GM21723 (cell line): ENCODE data around the gene RRAD.
A peak's percentile ranks its signal among the peaks of the same experiment; 100 is the strongest.
"Not testable (repeated sequence)": the region's sequence is repeated elsewhere in the genome, so short reads cannot be mapped to it uniquely, and the experiment has no call there.

Experiments
- ATAC-seq: cut with Tn5 transposase; IDR thresholded peaks from one replicate; pipeline ENCODE4 v1.9.1; 2021; ENCODE audit warnings: mild to moderate bottlenecking, moderate library complexity; ENCODE audit not compliant: unreplicated experiment

The RRAD gene

GRCh38 chr16:66902648-66903543 is 22.4 kb downstream of the RRAD start:
- no peak for ATAC-seq

GRCh38 chr16:66901626-66902025 is 23.7 kb downstream of the RRAD start:
- ATAC-seq = no peak

- no peak for ATAC-seq
These were observed 24.5 kb downstream of the RRAD start for GRCh38 chr16:66900721-66901441.

GRCh38 chr16:66899945-66900710 is 25.2 kb downstream of the RRAD start:
- no peak for ATAC-seq

GRCh38 chr16:66899310-66899944 is 25.9 kb downstream of the RRAD start:
- no peak for ATAC-seq

GRCh38 chr16:66898933-66899309 is 26.4 kb downstream of the RRAD start:
- ATAC-seq = no peak

GRCh38 chr16:66898207-66898606 is 27.1 kb downstream of the RRAD start:
- no peak for ATAC-seq

- not testable (repeated sequence) for ATAC-seq
These were observed 28.7 kb downstream of the RRAD start for GRCh38 chr16:66896682-66897081.

- no peak for ATAC-seq
These were observed 29.3 kb downstream of the RRAD start for GRCh38 chr16:66895999-66896398.

GRCh38 chr16:66895689-66895979 is 29.7 kb downstream of the RRAD start:
- no peak for ATAC-seq

GRCh38 chr16:66894948-66895688 is 30.2 kb downstream of the RRAD start:
- peak; percentile 72 for ATAC-seq

GRCh38 chr16:66894055-66894454 is 31.3 kb downstream of the RRAD start:
- ATAC-seq = no peak

GRCh38 chr16:66891797-66892196 is 33.5 kb downstream of the RRAD start:
- no peak for ATAC-seq

- no peak for ATAC-seq
These were observed 34.0 kb downstream of the RRAD start for GRCh38 chr16:66891360-66891759.

- ATAC-seq = no peak
These were observed 34.5 kb downstream of the RRAD start for GRCh38 chr16:66890799-66891198.

GRCh38 chr16:66889622-66890021 is 35.7 kb downstream of the RRAD start:
- no peak for ATAC-seq

GRCh38 chr16:66888647-66889615 is 36.4 kb downstream of the RRAD start:
- ATAC-seq = no peak

GRCh38 chr16:66886914-66887313 is 38.4 kb downstream of the RRAD start:
- ATAC-seq = no peak

- no peak for ATAC-seq
These were observed 39.0 kb downstream of the RRAD start for GRCh38 chr16:66886321-66886720.
